GM10266 (cell line): ENCODE measurements around the gene UBASH3B.

Experiments
- DNase-seq: peaks from one replicate; pipeline ENCODE4 v3.0.0; 2012; ENCODE audit errors: extremely low spot score
- CTCF ChIP-seq: IDR thresholded peaks from 2 replicates; pipeline ENCODE4 v1.5.1; 2012; ENCODE audit warnings: mild to moderate bottlenecking, low read depth; ENCODE audit not compliant: control insufficient read depth, insufficient read depth; ENCODE audit errors: missing control alignments

UBASH3B gene

GRCh38 chr11:122832721-122833470 lies 177.4 kb downstream of the UBASH3B start:
- no peak for DNase-seq
- TF ChIP-seq CTCF = no peak

GRCh38 chr11:122833846-122834464 lies 178.4 kb downstream of the UBASH3B start:
- no peak for TF ChIP-seq CTCF
- no peak for DNase-seq

GRCh38 chr11:122836916-122837315 lies 181.4 kb downstream of the UBASH3B start:
- DNase-seq = no peak
- no peak for TF ChIP-seq CTCF

- TF ChIP-seq CTCF = no peak
- no peak for DNase-seq
Measured at GRCh38 chr11:122837528-122838346, 182.2 kb downstream of the UBASH3B start.

- no peak for DNase-seq
- TF ChIP-seq CTCF = no peak
Measured at GRCh38 chr11:122843281-122844141, 188.0 kb downstream of the UBASH3B start.

- TF ChIP-seq CTCF = no peak
- DNase-seq = no peak
Measured at GRCh38 chr11:122847466-122847865, 191.9 kb downstream of the UBASH3B start.
